Measurements from ENCODE around the gene SMG6.

GRCh38 chr17:2176499-2177169, 127.0 kb downstream of the SMG6 start:
- TF ChIP-seq EZH2phosphoT487 (IDR thresholded peaks at IDR 0.05; ENCODE audit: insufficient read depth, low read depth) (no peak), EZH2 (IDR thresholded peaks at IDR 0.05; ENCODE audit: insufficient read depth, poor library complexity, severe bottlenecking) (no peak)
